WTC11 (cell line): ENCODE measurements around the gene COMTD1. TPM values are rescaled to one million over a fixed set of nuclear protein-coding genes. Genes with fewer than 3 reads are reported as not detected.

Source experiments
- ATAC-seq: fragments of 200-7000 bp; cut with Tn5 transposase; 2 replicates; pipeline ENCODE4 v1.10.0; 2021; ENCODE audit warnings: mild to moderate bottlenecking, moderate library complexity
- CTCF ChIA-PET: fragments of 300-600 bp; sonication (Branson Sonifier 250); formaldehyde crosslinking; loops from one replicate; lab custom pipeline; 2021; ENCODE audit warnings: antibody characterized with exemption; lab: Charles Lee
- POLR2A ChIA-PET: fragments of 350-600 bp; sonication (Branson Sonifier 250); formaldehyde crosslinking; loops from one replicate; lab custom pipeline; 2021; ENCODE audit warnings: antibody characterized with exemption; lab: Charles Lee
- DNase-seq: peaks from one replicate; pipeline ENCODE4 v3.0.0; 2021; ENCODE audit warnings: low spot score
- H3K27ac Mint-ChIP-seq: 2 replicates; pipeline ENCODE4 v1.8.0; 2021; ENCODE audit warnings: mixed read lengths
- H3K27me3 Mint-ChIP-seq: 2 replicates; pipeline ENCODE4 v1.8.0; 2021; ENCODE audit warnings: low read depth, mild to moderate bottlenecking, moderate library complexity, mixed read lengths
- H3K36me3 Mint-ChIP-seq: 2 replicates; pipeline ENCODE4 v1.8.0; 2021; ENCODE audit warnings: mixed read lengths
- H3K4me1 Mint-ChIP-seq: 2 replicates; pipeline ENCODE4 v1.8.0; 2022; ENCODE audit warnings: mixed read lengths
- H3K4me3 Mint-ChIP-seq: 2 replicates; pipeline ENCODE4 v1.8.0; 2021; ENCODE audit warnings: mild to moderate bottlenecking, moderate library complexity, mixed read lengths
- H3K9me3 Mint-ChIP-seq: 2 replicates; pipeline ENCODE4 v1.8.0; 2021; ENCODE audit warnings: mixed read lengths
- ATF1 ChIP-seq: sonication (generic); formaldehyde crosslinking; IDR thresholded peaks from 2 replicates; pipeline ENCODE4 v1.8.1; 2023; ENCODE audit warnings: mild to moderate bottlenecking, moderate library complexity, missing genetic modification reagents
- CREM ChIP-seq: sonication (generic); formaldehyde crosslinking; IDR thresholded peaks from 2 replicates; pipeline ENCODE4 v1.8.1; 2022; ENCODE audit warnings: mild to moderate bottlenecking, missing genetic modification reagents, moderate library complexity
- ELF4 ChIP-seq: sonication (generic); formaldehyde crosslinking; IDR thresholded peaks from 2 replicates; pipeline ENCODE4 v1.8.1; 2022; ENCODE audit warnings: low read depth, mild to moderate bottlenecking, moderate library complexity, missing genetic modification reagents
- ESRRA ChIP-seq: sonication (generic); formaldehyde crosslinking; IDR thresholded peaks from 2 replicates; pipeline ENCODE4 v1.8.1; 2022; ENCODE audit warnings: mild to moderate bottlenecking, missing genetic modification reagents, borderline replicate concordance
- ETV6 ChIP-seq: sonication (generic); formaldehyde crosslinking; IDR thresholded peaks from 2 replicates; pipeline ENCODE4 v1.8.1; 2022; ENCODE audit warnings: mild to moderate bottlenecking, missing genetic modification reagents
- IRF2 ChIP-seq: sonication (generic); formaldehyde crosslinking; IDR thresholded peaks from 2 replicates; pipeline ENCODE4 v1.8.0; 2022; ENCODE audit warnings: low read depth, missing genetic modification reagents, borderline replicate concordance
- JAZF1 ChIP-seq: fragments of 250-450 bp; sonication (Bioruptor Pico); IDR thresholded peaks from 2 replicates; pipeline ENCODE4 v1.9.0; 2021; ENCODE audit warnings: moderate library complexity, mild to moderate bottlenecking, inconsistent platforms
- MXD4 ChIP-seq: fragments of 250-450 bp; sonication (Bioruptor Pico); IDR thresholded peaks from 2 replicates; pipeline ENCODE4 v1.8.0; 2021; ENCODE audit warnings: mild to moderate bottlenecking, moderate library complexity, borderline replicate concordance
- NFATC4 ChIP-seq: fragments of 250-450 bp; sonication (Bioruptor Pico); IDR thresholded peaks from 2 replicates; pipeline ENCODE4 v1.9.0; 2021; ENCODE audit warnings: mild to moderate bottlenecking
- PRRX2 ChIP-seq: fragments of 250-450 bp; sonication (Bioruptor Pico); IDR thresholded peaks from 2 replicates; pipeline ENCODE4 v1.8.0; 2021; ENCODE audit warnings: mild to moderate bottlenecking
- RELA ChIP-seq: sonication (generic); formaldehyde crosslinking; IDR thresholded peaks from 2 replicates; pipeline ENCODE4 v1.8.1; 2022; ENCODE audit warnings: missing genetic modification reagents, mild to moderate bottlenecking, borderline replicate concordance
- RORB ChIP-seq: fragments of 250-450 bp; sonication (Bioruptor Pico); IDR thresholded peaks from 2 replicates; pipeline ENCODE4 v1.9.0; 2021; ENCODE audit warnings: mild to moderate bottlenecking
- SMAD4 ChIP-seq: sonication (generic); formaldehyde crosslinking; IDR thresholded peaks from 2 replicates; pipeline ENCODE4 v1.8.0; 2022; ENCODE audit warnings: mild to moderate bottlenecking, missing genetic modification reagents
- SOX15 ChIP-seq: fragments of 250-450 bp; sonication (Bioruptor Pico); IDR thresholded peaks from 2 replicates; pipeline ENCODE4 v1.9.0; 2021; ENCODE audit warnings: mild to moderate bottlenecking
- TCF7 ChIP-seq: sonication (generic); formaldehyde crosslinking; IDR thresholded peaks from 2 replicates; pipeline ENCODE4 v1.8.0; 2022; ENCODE audit warnings: mild to moderate bottlenecking, low read depth, missing genetic modification reagents, moderate library complexity
- TEAD4 ChIP-seq: sonication (generic); formaldehyde crosslinking; IDR thresholded peaks from 2 replicates; pipeline ENCODE4 v1.8.0; 2022; ENCODE audit warnings: mild to moderate bottlenecking, missing genetic modification reagents
- total RNA-seq: library from RNA; stranded (reverse); gene quantifications from 3 replicates; pipeline ENCODE4 v1.2.3, GENCODE V29; 2021
- TF ChIP-seq, protein P1 (sequence below): sonication (generic); formaldehyde crosslinking; IDR thresholded peaks from 2 replicates; pipeline ENCODE4 v1.8.1; 2022; ENCODE audit warnings: mild to moderate bottlenecking, moderate library complexity, missing genetic modification reagents
- TF ChIP-seq, protein P2 (sequence below): fragments of 250-450 bp; sonication (Bioruptor Pico); conservative IDR thresholded peaks from 2 replicates; pipeline ENCODE4 v1.9.0; 2021; ENCODE audit warnings: mild to moderate bottlenecking
- TF ChIP-seq, protein P3 (sequence below): sonication (generic); formaldehyde crosslinking; IDR thresholded peaks from 2 replicates; pipeline ENCODE4 v1.8.1; 2022; ENCODE audit warnings: mild to moderate bottlenecking, missing genetic modification reagents, moderate library complexity, borderline replicate concordance
- TF ChIP-seq, protein P4 (sequence below): sonication (generic); formaldehyde crosslinking; conservative IDR thresholded peaks from 2 replicates; pipeline ENCODE4 v1.8.1; 2023; ENCODE audit warnings: mild to moderate bottlenecking, low read depth, missing genetic modification reagents, moderate library complexity
- TF ChIP-seq, protein P5 (sequence below): sonication (generic); formaldehyde crosslinking; IDR thresholded peaks from 2 replicates; pipeline ENCODE4 v1.8.0; 2022; ENCODE audit warnings: mild to moderate bottlenecking, missing genetic modification reagents
- TF ChIP-seq, protein P6 (sequence below): sonication (generic); formaldehyde crosslinking; IDR thresholded peaks from 2 replicates; pipeline ENCODE4 v1.8.1; 2022; ENCODE audit warnings: low read depth, mild to moderate bottlenecking, moderate library complexity, missing genetic modification reagents, borderline replicate concordance
- TF ChIP-seq, protein P7 (sequence below): sonication (generic); formaldehyde crosslinking; IDR thresholded peaks from 2 replicates; pipeline ENCODE4 v1.8.1; 2023; ENCODE audit warnings: mild to moderate bottlenecking, moderate library complexity, missing genetic modification reagents

The COMTD1 gene
- total RNA-seq, 1 experiment from 2014 or later, result 47.8 TPM

DNA sequence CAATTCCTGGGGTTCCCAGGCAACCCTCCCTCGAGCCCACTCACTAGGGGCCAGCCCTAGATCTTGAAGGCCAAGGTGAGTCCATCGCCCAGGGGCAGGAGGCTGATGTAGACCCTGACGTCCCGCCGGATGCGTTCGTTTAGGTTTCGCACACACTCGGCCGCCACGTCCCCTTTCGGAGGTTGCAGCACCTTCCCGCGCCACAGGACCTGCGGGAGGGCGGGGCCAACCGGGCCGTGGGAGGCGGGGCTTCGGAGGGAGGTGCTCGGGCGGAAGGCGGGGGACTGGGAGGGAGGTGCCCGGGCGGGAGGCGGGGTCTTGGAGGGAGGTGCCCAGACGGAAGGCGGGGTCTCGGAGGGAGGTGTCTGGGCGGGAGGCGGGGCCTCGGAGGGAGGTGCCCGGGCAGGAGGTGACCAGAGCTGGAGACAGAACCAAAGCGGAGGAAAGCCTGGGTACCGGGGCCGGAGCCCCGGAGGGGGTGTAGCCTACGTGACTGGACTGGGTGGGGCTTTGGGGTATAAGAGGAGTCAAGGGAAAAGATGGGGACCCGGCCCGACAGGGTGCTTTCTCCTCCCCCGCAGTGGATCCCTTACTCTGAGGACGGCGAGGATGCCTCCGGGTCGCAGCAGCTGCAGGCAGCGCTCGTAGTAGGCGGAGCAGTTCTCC, 1.6 kb downstream of the COMTD1 start (continued):
- TF ChIP-seq, protein P1, sequence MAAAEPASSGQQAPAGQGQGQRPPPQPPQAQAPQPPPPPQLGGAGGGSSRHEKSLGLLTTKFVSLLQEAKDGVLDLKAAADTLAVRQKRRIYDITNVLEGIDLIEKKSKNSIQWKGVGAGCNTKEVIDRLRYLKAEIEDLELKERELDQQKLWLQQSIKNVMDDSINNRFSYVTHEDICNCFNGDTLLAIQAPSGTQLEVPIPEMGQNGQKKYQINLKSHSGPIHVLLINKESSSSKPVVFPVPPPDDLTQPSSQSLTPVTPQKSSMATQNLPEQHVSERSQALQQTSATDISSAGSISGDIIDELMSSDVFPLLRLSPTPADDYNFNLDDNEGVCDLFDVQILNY (CRISPR knock-in tag), result 0 out of 2 replicates have a peak, but pooled peaks have one; percentile 68
- TF ChIP-seq RORB (CRISPR knock-in tag), result no peak
- no peak for TF ChIP-seq MXD4 (CRISPR knock-in tag)
- TF ChIP-seq, protein P2, sequence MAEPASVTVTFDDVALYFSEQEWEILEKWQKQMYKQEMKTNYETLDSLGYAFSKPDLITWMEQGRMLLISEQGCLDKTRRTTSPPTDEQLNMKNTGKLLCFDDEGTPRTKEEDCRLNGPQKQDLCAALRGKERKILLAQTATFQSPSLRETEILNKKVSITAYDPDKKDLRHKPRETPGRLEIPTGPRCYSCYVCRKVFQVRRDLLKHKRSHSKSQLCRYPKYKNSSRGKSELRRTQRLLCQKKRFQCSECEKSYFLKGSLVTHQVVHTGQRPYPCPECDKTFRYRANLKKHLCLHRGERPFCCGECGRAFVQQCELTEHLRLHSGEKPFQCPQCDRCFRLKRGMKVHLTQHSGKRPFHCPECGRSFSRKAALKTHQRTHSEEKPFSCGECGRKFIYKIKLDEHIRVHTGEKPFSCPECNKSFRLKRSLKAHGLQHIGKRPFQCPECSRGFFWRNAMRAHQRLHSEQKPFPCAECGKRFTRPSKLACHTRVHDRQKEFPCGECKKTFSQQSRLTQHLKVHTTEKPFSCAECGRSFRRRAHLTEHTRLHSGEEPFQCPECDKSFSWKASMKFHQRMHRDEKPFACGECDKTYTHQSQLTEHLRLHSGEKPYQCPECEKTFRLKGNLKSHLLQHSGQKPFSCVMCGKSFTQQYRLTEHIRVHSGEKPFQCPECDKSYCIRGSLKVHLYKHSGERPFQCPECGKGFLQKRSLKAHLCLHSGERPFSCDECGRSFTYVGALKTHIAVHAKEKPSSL (CRISPR knock-in tag), result no peak
- TF ChIP-seq, protein P3, sequence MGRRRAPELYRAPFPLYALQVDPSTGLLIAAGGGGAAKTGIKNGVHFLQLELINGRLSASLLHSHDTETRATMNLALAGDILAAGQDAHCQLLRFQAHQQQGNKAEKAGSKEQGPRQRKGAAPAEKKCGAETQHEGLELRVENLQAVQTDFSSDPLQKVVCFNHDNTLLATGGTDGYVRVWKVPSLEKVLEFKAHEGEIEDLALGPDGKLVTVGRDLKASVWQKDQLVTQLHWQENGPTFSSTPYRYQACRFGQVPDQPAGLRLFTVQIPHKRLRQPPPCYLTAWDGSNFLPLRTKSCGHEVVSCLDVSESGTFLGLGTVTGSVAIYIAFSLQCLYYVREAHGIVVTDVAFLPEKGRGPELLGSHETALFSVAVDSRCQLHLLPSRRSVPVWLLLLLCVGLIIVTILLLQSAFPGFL (CRISPR knock-in tag), result no peak
- no peak for TF ChIP-seq ETV6 (CRISPR knock-in tag)
- TF ChIP-seq, protein P4, sequence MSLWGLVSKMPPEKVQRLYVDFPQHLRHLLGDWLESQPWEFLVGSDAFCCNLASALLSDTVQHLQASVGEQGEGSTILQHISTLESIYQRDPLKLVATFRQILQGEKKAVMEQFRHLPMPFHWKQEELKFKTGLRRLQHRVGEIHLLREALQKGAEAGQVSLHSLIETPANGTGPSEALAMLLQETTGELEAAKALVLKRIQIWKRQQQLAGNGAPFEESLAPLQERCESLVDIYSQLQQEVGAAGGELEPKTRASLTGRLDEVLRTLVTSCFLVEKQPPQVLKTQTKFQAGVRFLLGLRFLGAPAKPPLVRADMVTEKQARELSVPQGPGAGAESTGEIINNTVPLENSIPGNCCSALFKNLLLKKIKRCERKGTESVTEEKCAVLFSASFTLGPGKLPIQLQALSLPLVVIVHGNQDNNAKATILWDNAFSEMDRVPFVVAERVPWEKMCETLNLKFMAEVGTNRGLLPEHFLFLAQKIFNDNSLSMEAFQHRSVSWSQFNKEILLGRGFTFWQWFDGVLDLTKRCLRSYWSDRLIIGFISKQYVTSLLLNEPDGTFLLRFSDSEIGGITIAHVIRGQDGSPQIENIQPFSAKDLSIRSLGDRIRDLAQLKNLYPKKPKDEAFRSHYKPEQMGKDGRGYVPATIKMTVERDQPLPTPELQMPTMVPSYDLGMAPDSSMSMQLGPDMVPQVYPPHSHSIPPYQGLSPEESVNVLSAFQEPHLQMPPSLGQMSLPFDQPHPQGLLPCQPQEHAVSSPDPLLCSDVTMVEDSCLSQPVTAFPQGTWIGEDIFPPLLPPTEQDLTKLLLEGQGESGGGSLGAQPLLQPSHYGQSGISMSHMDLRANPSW (CRISPR knock-in tag), result no peak
- TF ChIP-seq IRF2, result no peak
- no peak for TF ChIP-seq TEAD4 (CRISPR knock-in tag)
- TF ChIP-seq, protein P5, sequence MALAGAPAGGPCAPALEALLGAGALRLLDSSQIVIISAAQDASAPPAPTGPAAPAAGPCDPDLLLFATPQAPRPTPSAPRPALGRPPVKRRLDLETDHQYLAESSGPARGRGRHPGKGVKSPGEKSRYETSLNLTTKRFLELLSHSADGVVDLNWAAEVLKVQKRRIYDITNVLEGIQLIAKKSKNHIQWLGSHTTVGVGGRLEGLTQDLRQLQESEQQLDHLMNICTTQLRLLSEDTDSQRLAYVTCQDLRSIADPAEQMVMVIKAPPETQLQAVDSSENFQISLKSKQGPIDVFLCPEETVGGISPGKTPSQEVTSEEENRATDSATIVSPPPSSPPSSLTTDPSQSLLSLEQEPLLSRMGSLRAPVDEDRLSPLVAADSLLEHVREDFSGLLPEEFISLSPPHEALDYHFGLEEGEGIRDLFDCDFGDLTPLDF (CRISPR knock-in tag), result no peak

DNA sequence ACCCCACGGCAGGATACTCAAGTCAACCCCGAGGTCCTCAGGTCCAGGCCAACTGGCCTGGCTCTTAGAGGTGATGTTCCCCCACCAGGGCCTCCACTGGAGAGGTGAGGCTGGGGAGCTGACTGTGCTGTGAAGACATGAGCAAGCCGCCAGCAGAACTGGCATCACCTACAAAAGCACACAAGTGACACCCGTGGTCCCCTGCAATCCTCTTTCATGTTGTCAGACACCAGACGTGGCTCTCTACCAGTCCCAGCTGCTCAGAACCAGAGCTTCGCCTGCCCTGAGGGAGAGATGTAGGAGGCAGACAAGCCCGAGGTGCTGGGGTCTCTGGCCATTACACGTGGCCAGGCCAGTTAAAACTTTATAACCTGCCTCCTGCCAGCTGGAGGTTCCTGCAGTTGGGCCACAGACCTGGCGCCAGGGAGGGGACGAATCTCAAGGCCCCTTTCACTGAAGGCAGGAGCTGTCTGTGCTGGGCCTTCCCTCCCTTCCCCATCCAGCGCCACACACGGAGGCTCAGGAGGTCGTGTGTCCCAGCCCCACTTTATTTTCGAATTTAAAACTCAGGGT, 2.2 kb downstream of the COMTD1 start:
- CTCF ChIA-PET, result interaction anchor here (0.9 to 6.3 kb wide), 10 partner anchors 8 to 138 kb away, joined by 3 to 145 read pairs (median 17); partner anchors contain the start of gene VDAC2
- no peak for DNase-seq
- Mint-ChIP-seq H3K4me3 (peak overlapping the region; percentile 66), H3K4me1 (peaks cover 29% of the 10 kb centered on the region), H3K27me3 (no peaks in the 10 kb centered on the region; the same call in 1 of the 2 replicates), H3K36me3 (peaks cover 41% of the 10 kb centered on the region), H3K9me3 (no peaks in the 10 kb centered on the region), H3K27ac (peak overlapping the region; percentile 82)
- POLR2A ChIA-PET, result interaction anchor here (1.9 to 2.7 kb wide), 3 partner anchors 10 to 23 kb away, joined by 5 to 19 read pairs (median 11); partner anchors contain the start of gene VDAC2
- peak; percentile 1 for ATAC-seq
- peak; percentile 64; the same call in 1 of the 2 replicates for TF ChIP-seq ESRRA (CRISPR knock-in tag)
- TF ChIP-seq SMAD4 (CRISPR knock-in tag), result no peak
- TF ChIP-seq, protein P6, sequence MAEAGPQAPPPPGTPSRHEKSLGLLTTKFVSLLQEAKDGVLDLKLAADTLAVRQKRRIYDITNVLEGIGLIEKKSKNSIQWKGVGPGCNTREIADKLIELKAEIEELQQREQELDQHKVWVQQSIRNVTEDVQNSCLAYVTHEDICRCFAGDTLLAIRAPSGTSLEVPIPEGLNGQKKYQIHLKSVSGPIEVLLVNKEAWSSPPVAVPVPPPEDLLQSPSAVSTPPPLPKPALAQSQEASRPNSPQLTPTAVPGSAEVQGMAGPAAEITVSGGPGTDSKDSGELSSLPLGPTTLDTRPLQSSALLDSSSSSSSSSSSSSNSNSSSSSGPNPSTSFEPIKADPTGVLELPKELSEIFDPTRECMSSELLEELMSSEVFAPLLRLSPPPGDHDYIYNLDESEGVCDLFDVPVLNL (CRISPR knock-in tag), result no peak
- no peak for TF ChIP-seq SOX15 (CRISPR knock-in tag)
- 0 out of 2 replicates have a peak, but pooled peaks have one; percentile 33 for TF ChIP-seq CREM (CRISPR knock-in tag)
- TF ChIP-seq, protein P7, sequence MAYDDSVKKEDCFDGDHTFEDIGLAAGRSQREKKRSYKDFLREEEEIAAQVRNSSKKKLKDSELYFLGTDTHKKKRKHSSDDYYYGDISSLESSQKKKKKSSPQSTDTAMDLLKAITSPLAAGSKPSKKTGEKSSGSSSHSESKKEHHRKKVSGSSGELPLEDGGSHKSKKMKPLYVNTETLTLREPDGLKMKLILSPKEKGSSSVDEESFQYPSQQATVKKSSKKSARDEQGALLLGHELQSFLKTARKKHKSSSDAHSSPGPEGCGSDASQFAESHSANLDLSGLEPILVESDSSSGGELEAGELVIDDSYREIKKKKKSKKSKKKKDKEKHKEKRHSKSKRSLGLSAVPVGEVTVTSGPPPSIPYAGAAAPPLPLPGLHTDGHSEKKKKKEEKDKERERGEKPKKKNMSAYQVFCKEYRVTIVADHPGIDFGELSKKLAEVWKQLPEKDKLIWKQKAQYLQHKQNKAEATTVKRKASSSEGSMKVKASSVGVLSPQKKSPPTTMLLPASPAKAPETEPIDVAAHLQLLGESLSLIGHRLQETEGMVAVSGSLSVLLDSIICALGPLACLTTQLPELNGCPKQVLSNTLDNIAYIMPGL (CRISPR knock-in tag), result no peak
- TF ChIP-seq ELF4, result no peak
- TF ChIP-seq RELA, result no peak
- TF ChIP-seq PRRX2, result peak; percentile 76; the same call in 1 of the 2 replicates
- no peak for TF ChIP-seq ATF1 (CRISPR knock-in tag)
- no peak; the same call in 1 of the 2 replicates for TF ChIP-seq ETV6 (CRISPR knock-in tag)
- TF ChIP-seq NFATC4 (CRISPR knock-in tag), result no peak
- TF ChIP-seq TCF7, result no peak
- no peak for TF ChIP-seq JAZF1 (CRISPR knock-in tag)
